CD4-positive, alpha-beta T cell treated with Interleukin-6 at 100 ng/mL for 8 hours (primary cell): ENCODE data around the gene MOCS1.

Experiments used
- DNase-seq: peaks from one replicate; pipeline ENCODE4 v3.0.0-alpha.2; 2020; ENCODE audit warnings: mixed read lengths, low spot score

The MOCS1 gene

GRCh38 chr6:39876111-39876510 is 58.2 kb downstream of the MOCS1 start:
- DNase-seq: no peak

- DNase-seq: no peak
Measured at GRCh38 chr6:39873439-39873838, 60.8 kb downstream of the MOCS1 start.

GRCh38 chr6:39870950-39871349 is 63.3 kb downstream of the MOCS1 start:
- DNase-seq: no peak

- no peak for DNase-seq
Measured at GRCh38 chr6:39867592-39867991, 66.7 kb downstream of the MOCS1 start.

- peak; percentile 14 for DNase-seq
Measured at GRCh38 chr6:39865011-39865888, 69.0 kb downstream of the MOCS1 start.

- no peak for DNase-seq
Measured at GRCh38 chr6:39861663-39862062, 72.6 kb downstream of the MOCS1 start.

GRCh38 chr6:39859025-39859424 is 75.2 kb downstream of the MOCS1 start:
- DNase-seq: no peak

GRCh38 chr6:39855356-39855995 is 78.8 kb downstream of the MOCS1 start:
- DNase-seq: no peak
